ENCODE measurements around the gene RAB25.

- no peak for TF ChIP-seq POLR2A (IDR thresholded peaks at IDR 0.05)
- no peak for TF ChIP-seq POLR2AphosphoS5 (IDR thresholded peaks at IDR 0.05)
These were observed 11.3 kb downstream of the RAB25 start for GRCh38 chr1:156072251-156072650.
